Measurements from ENCODE around the gene SYP. TPM values are rescaled to one million over a fixed set of nuclear protein-coding genes. Genes with fewer than 3 reads are reported as not detected.
A peak's percentile ranks its signal among the peaks of the same experiment; 100 is the strongest.

SYP gene
- total and polyA plus RNA-seq, 9 donors, result 0.69 to 3.3 (median 1.9) TPM

DNA sequence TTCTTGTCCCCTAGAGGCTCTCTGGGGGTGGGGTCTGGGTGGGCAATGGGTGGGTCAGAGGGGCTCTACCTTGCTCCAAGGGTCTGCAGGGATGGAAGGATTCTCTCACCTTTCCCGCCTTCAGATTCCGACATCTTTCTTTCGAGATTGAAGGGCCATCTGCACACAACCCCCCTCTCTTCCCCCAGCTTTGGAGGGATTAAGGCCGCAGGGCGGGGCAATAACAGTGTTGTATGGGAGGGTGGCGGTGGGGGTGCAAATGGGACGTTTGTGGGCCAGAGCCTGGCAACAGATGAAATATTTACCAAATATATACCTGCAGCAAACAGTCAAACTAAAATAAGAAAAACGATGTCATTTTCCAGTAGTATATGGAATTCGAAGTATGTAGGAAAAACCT lies 33.2 kb upstream of the SYP start, which contains the start of gene CACNA1F:
TSS of gene CACNA1F (minus strand) at position 165 of the 400 bp plus-strand sequence. CDS start at position 134, 31 bp downstream.
- TF ChIP-seq EP300 (IDR thresholded peaks at IDR 0.05), result no peak
- no peaks in the 10 kb centered on the region for H3K4me1 ChIP-seq (ENCODE audit: insufficient read depth)
- no peak for DNase-seq
- H3K27ac ChIP-seq, result no peak within 1 kb of the TSS
- 72 to 73% (median 73%) methylated on average over 9 of the region's 9 CpGs for WGBS, 3 donors
- H3K36me3 ChIP-seq, result no peaks in the 10 kb centered on the region
- intact Hi-C loops (cut with DNase I), result no loop called here
- no peak within 1 kb of the TSS for H3K4me3 ChIP-seq
- no peaks in the 10 kb centered on the region for H3K27me3 ChIP-seq
- H3K9me3 ChIP-seq, result no peaks in the 10 kb centered on the region

DNA sequence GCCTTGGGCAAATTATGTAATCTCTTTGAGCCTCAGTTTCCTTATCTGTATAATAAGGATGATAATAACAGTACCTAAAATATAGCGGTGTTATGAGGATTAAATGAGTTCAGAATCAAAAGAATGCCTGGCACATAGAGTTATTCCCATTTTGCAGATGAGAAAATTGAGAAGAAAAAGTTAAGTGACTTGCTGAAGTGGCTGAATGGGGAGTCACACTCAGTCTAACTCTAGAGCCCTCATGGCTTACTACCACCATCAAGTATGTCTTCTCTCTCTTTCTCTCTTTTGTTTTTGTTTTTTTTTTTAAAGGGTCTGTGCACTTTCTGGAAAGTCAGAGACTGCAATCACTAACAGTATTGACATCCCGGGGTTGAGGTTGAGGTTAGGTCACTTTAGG lies 32.5 kb upstream of the SYP start:
- no peak for DNase-seq
- Histone ChIP-seq H3K27ac (no peak overlapping the region), H3K4me1 (ENCODE audit: insufficient read depth) (no peaks in the 10 kb centered on the region), H3K27me3 (no peaks in the 10 kb centered on the region), H3K9me3 (no peaks in the 10 kb centered on the region), H3K4me3 (no peak overlapping the region), H3K36me3 (no peaks in the 10 kb centered on the region)
- intact Hi-C loops (cut with DNase I), result no loop called here
- WGBS, 3 donors, result 64 to 76% (median 68%) methylated on average over 2 of the region's 2 CpGs
- TF ChIP-seq POLR2A (IDR thresholded peaks at IDR 0.05) (no peak), EP300 (IDR thresholded peaks at IDR 0.05) (no peak)
- TF ChIP-seq, protein P1, sequence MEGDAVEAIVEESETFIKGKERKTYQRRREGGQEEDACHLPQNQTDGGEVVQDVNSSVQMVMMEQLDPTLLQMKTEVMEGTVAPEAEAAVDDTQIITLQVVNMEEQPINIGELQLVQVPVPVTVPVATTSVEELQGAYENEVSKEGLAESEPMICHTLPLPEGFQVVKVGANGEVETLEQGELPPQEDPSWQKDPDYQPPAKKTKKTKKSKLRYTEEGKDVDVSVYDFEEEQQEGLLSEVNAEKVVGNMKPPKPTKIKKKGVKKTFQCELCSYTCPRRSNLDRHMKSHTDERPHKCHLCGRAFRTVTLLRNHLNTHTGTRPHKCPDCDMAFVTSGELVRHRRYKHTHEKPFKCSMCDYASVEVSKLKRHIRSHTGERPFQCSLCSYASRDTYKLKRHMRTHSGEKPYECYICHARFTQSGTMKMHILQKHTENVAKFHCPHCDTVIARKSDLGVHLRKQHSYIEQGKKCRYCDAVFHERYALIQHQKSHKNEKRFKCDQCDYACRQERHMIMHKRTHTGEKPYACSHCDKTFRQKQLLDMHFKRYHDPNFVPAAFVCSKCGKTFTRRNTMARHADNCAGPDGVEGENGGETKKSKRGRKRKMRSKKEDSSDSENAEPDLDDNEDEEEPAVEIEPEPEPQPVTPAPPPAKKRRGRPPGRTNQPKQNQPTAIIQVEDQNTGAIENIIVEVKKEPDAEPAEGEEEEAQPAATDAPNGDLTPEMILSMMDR (IDR thresholded peaks at IDR 0.05), result no peak

DNA sequence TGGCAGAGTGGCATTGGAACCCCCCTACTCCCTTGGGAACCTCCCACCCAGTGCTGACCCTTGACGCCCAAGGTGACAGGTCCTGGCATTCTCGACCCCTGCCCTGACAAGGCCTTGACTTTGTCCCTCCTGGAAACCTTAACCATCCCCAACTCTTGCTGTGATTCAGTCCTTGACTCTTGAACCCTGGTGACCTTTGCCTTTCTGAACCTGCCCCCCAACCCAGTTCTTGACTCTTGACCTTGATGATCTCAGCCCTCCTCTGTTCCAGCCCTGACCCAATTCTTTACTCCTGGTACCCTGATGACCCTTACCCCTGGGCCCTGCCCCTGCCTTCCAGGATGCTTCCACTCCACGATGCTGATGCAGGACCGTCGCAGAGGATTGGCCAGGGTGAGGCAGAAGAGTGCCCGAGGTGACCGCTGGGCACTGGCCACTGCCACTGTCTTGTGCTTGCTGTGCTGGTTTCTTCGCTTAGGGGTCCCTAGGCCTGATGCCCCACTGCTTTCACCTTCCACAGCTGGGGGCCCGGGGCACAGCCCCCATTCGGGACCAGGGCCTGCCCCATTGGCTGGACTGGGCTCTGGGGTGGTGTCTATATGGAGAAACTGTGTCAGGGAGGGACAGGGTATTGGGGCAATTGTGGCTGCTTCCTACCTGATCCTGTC lies 31.5 kb upstream of the SYP start:
- H3K4me3 ChIP-seq, result no peak overlapping the region
- H3K27me3 ChIP-seq, result no peaks in the 10 kb centered on the region
- H3K4me1 ChIP-seq (ENCODE audit: insufficient read depth), result no peaks in the 10 kb centered on the region
- intact Hi-C loops (cut with DNase I), result no loop called here
- H3K27ac ChIP-seq, result no peak overlapping the region
- no peak for DNase-seq
- no peaks in the 10 kb centered on the region for H3K36me3 ChIP-seq
- no peaks in the 10 kb centered on the region for H3K9me3 ChIP-seq
- WGBS, 3 donors, result 86 to 92% (median 87%) methylated on average over 10 of the region's 10 CpGs
- TF ChIP-seq, protein P1 (IDR thresholded peaks at IDR 0.05), result no peak
- TF ChIP-seq EP300 (IDR thresholded peaks at IDR 0.05), result no peak
- TF ChIP-seq POLR2A (IDR thresholded peaks at IDR 0.05), result no peak

DNA sequence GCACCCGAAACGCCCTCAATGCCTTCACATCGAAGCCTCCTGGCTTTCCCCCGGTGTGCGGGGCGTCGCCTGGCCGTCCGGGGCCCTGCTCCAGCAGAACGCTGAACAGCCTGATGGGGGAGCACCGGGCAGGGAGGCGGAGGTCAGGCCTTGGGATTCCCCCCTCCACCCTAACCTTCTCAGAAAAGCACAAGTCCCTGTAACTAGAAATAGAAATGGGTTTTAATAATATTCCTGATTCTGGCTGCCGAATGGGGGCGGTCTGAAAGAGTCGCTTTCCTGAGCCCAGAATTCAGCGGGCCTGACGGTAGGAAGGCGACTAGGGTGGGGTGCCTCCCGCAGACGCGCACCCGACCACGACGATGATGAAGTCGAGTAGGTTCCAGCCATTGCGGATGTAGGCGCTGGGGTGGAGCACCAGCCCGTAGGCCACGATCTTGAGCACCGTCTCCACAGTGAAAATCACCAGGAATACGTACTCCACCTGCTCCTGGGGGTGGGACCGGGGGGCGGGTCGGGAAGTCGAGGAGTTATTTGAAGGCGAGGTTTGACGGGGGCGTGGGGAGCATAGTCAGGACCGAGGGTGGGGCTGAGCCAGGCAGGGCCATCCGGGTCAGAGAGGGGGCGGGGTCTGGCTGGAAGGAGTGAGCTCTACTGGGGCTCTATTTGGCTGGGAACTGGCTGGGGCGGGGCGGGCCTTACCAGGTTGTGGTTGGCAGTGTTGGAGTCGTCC lies 30.7 kb upstream of the SYP start:
- Histone ChIP-seq H3K9me3 (no peaks in the 10 kb centered on the region), H3K27ac (no peak overlapping the region), H3K27me3 (no peaks in the 10 kb centered on the region), H3K36me3 (no peaks in the 10 kb centered on the region), H3K4me1 (ENCODE audit: insufficient read depth) (no peaks in the 10 kb centered on the region), H3K4me3 (peak overlapping the region; percentile 14)
- TF ChIP-seq EP300 (IDR thresholded peaks at IDR 0.05) (no peak), POLR2A (IDR thresholded peaks at IDR 0.05) (no peak)
- TF ChIP-seq, protein P1 (IDR thresholded peaks at IDR 0.05), result no peak
- DNase-seq, result peak in 1 of 5 donors; percentile 23
- intact Hi-C loops (cut with DNase I), result no loop called here
- WGBS, 3 donors, result 40 to 52% (median 41%) methylated on average over 44 of the region's 44 CpGs

DNA sequence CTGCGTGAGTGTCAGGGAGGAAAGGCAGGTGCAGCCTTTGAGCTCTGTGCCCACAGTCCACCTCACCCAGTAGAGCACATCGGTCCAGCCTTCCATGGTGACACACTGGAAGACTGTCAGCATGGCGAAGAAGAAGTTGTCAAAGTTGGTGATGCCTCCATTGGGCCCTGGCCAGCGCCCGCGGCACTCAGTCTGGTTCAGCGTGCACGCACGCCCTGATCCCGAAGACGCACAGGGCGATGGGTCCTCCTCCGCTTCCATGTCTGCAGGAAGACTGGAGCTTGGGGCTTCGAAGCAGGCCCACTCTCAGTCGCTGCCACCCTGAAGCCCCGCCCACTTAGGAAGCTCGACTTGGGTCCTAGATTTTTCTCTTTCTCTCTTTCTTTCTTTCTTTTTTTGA lies 28.2 kb upstream of the SYP start:
- 82 to 83% (median 82%) methylated on average over 16 to 17 of the region's 17 CpGs for WGBS, 3 donors
- H3K4me3 ChIP-seq, result no peak overlapping the region
- H3K9me3 ChIP-seq, result no peaks in the 10 kb centered on the region
- H3K36me3 ChIP-seq, result no peaks in the 10 kb centered on the region
- intact Hi-C loops (cut with DNase I), result no loop called here
- TF ChIP-seq EP300 (IDR thresholded peaks at IDR 0.05), result no peak
- TF ChIP-seq, protein P1 (IDR thresholded peaks at IDR 0.05), result no peak
- TF ChIP-seq POLR2A (IDR thresholded peaks at IDR 0.05), result no peak
- no peak overlapping the region for H3K27ac ChIP-seq
- no peak for DNase-seq
- H3K27me3 ChIP-seq, result no peaks in the 10 kb centered on the region
- H3K4me1 ChIP-seq (ENCODE audit: insufficient read depth), result no peaks in the 10 kb centered on the region

All from ovary (tissue), 9 donors.